Middle frontal gyrus (tissue), 1 donor: ENCODE results near the gene EIF4ENIF1.
"Not testable (repeated sequence)": the region's sequence is repeated elsewhere in the genome, so short reads cannot be mapped to it uniquely, and the experiment has no call there.

Experiments
- DNase-seq: peaks from one replicate; pipeline ENCODE4 v3.0.0-alpha.2; 2015; ENCODE audit warnings: low spot score; ENCODE audit errors: extremely low spot score

The EIF4ENIF1 gene

DNA sequence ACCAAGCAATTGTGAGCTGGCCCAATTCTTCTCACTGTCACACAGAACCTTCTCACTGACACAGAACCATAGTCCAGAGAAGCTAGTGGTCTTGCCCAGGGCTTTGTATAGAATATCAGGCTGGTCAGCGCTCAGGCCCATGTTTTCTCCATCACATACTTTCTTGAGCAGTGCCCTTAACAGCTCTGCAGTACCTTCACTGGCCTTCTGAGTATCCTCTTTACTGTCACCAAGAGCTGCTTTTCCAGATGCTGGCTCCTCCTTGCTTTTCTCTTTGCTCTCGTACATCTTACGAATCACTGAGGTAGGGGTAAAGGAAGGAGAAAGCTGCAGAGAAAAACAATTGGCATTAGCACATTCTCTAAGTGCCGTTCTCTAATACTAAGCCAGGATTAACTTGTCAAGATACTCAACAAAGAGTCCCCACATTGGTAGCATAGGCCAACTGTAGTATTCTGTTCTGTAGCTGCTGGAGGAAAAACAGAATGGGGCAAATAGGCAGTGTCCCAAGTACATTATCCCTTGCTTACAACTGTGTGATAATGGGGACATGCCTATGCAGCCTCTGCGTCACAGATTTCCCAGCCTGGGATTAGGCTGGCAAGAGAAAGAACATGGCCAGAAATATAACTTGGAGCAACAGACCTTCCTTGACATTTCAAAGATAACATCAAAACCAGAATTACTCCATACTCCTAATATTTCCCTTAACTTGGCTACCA is 46.7 kb downstream of the EIF4ENIF1 start:
- DNase-seq, result no peak

DNA sequence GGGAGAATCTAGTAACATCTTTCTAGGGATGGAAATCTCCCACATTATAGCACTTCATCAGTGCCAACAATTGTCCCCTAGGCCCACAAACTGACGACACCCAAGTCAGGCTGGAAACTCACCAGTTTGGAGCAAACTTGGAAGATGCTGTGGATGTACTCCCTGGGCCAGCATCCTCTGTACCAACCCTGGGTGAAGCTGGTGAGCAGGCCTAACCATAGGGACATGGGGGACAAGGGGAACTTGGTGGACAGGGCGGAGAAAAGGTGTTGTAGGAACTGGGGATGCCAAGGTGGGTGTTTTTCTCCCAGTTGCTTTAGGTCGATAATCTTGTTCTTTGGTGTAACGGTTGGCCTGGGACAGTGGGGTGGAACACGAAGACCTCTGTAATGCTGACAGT is 48.0 kb downstream of the EIF4ENIF1 start:
- no peak for DNase-seq

DNA sequence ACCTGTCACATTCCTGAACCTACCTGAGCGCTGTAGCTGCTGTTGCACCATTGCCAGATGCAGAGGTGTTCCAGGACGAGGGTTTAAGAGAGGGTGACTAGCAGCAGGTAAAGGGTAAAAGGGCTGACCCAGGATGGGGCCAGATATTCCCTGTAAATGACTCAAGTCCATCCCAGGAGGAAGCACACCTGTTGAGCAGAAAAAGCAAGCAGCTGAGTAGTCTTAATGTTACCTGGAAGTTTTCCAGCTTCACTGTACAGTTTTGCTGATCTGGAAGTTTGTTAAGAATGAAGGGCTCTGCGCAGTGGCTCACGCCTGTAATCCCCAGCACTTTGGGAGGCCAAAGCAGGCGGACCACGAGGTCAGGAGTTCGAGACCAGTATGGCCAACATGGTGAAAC is 49.0 kb downstream of the EIF4ENIF1 start:
- DNase-seq, result no peak

DNA sequence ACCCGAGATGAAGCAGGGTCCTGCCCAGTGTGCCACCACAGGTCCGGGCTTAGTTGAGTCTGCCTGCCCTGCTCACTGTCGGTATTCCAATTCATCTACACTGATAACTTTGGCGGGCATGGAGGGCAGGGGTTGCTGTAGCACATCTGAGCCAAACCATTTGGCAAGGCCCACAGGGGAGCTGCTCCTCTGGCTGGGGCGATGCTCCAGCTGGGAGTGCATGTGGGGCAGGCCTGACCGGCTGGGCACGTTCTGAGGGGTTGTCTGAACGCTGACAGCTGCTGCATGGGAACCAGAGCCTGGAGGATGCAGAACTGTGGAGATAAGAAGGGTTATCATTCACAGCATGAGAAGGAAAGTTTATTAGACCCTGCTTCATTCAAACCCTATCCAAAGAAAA is 49.8 kb downstream of the EIF4ENIF1 start:
- DNase-seq, result no peak

DNA sequence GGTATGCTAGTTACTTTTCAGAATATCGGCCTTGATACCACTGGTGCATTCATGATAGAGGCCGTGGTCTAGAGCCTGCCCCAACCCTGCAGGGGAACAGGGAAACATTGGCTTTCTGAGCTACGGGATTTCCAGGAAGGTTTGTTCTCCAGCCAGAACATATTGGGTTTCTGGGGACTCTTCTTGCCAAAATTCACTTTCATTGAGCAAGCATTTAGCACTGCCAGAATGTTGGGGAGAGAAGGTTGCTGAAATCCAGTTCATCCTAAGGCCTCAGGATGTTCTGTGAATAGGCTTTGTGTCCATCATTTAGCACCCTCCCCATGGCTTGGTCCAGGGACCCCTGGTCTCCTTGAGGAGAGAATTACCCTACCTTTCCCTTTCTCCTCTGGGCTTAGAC is 53.5 kb downstream of the EIF4ENIF1 start:
- DNase-seq, result no peak

DNA sequence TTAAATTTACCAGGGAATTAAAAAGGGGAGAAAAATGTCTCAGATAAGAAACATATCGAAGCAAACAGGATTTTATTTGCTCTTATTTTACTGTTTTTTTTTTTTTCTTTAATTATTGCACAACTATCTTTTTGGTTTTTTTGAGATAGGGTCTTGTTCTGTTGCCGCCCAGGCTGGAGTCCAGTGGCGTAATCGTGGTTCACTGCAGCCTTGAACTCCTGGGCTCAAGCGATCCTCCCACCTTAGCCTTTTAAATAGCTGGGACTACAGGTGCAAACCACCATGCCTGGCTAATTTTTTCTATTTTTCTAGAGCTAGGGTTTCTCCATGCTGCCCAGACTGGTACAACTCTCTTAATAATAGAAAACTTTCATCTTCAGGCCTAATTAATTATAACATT is 57.7 kb downstream of the EIF4ENIF1 start:
- no peak for DNase-seq

DNA sequence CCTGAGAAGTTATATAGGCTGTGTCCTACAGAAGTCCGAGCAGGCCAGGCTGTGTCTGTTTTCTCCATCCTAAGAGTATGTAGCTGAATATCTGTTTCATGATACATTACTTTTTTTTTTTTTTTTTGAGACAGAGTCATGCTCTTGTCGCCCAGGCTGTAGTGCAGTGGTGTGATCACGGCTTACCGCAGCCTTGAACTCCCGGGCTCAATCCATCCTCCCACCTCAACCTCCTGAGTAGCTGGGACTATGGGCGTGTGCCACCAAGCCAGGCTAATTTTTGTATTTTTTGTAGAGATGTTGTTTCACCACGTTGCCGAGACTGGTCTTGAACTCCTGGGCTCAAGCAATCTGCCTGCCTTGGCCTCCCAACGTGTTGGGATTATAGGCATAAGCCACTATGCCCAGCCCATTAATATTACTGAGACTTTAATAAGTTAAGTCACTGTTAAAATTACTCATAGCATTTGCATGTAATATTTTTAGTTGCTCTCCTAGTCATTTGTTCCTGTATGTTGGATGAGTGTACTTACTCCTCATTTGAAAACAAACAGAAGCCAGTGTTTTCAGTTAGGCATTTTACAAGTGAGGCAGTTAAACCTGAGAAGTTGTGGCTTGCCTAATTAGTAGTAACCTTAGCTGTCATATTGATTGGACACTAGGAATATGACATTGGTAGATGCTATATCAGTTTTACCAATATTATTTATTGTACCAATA is 64.2 kb downstream of the EIF4ENIF1 start:
- no peak for DNase-seq

DNA sequence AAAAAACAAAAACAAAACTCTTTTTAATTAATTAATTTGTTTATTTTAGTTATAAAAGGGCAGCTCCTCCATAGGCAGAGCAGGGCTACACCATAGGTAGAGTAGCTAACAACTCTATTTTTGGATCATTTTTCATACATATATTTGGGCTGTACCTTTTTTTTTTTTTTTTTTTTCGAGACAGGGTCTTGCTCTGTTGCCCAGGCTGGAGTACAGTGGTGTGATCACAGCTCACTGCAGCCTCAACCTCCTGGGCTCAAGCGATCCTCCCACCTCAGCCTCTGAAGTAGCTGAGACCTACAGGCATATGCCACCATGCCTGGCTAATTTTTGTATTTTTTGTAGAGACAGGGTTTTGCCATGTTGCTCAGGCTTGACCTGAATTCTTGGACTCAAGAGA is 87.3 kb downstream of the EIF4ENIF1 start:
- DNase-seq, result not testable (repeated sequence)

DNA sequence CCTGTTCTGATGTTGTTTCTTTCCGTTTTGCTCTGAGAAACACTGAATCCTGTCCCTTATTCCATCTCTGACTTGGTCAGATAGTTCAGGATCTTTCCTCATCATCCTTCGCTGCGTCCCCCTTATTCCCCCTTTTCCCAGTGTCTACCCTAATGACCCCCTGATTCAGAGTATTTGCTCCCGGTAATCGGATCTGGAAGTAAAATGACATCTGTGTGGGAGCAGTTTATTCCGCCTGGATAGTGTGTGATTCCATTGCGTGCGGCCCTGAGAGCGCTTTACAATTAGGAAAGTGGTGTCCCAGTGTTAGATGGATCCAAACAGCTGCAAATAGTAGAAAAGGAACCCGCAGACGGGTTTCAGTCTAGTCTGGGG is 89.6 kb downstream of the EIF4ENIF1 start:
- no peak for DNase-seq

DNA sequence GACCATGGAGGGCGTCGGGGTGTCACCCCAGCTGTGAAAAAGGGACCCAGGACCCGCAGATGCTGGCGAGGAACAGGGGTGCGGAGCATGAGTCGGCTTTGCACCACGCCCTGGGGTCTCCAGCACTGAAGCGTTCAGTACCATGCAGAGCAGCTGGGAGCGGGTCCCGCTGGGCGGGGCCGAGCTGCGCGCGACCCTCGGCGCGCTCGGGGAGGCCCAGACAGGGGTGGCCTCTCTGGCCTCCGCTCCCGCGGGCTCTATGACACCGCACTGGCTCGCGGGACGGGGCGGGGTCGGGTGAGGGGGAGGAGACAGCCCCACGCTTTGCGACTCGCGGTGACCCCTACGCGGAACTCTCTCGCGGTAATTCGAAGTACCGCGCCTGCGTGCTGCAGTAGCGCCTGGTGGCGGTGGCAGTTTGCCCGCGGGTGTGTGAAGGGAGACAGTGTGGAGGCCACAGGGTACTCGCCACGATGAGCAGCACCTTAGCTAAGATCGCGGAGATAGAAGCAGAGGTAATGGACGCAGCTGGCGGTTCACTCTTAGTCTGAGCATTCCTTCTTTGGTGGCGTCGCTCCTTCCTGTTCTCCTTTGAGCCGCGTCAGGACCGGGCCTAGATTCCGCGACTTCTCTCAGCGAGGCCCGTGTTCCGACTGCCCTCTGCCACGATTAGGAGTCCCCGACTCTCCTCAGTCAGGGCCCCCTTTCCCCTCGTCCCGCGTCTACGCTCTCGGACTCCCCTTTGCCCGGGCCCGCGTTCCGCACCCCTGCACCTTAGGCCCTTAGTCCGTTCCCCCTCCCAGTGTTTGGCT is 90.2 kb downstream of the EIF4ENIF1 start, which contains the start of gene DRG1:
DRG1 (plus strand) TSS at position 394 of the 812 bp plus-strand sequence; CDS start at position 474, 80 bp downstream.
- DNase-seq, result peak; percentile 96

DNA sequence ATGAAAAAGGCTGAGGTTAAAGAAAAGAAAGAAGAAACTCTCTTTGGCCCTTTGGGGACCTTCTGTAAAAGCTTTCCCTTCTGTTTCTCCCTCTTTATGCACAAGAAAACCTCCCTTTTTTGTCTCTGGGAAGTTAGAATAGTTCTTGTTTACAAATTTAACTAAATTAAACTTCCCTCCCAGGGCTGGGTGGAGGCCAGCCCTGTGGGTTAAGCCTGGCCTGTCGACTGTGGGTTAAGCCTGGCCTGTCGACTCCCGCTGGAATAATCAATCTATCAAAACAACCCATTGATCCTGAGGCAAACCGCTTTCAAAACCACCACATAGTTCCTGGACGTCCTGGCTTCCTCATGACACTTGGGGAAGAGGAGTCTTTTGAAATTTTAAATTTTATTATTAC is 91.4 kb downstream of the EIF4ENIF1 start:
- DNase-seq, result no peak

DNA sequence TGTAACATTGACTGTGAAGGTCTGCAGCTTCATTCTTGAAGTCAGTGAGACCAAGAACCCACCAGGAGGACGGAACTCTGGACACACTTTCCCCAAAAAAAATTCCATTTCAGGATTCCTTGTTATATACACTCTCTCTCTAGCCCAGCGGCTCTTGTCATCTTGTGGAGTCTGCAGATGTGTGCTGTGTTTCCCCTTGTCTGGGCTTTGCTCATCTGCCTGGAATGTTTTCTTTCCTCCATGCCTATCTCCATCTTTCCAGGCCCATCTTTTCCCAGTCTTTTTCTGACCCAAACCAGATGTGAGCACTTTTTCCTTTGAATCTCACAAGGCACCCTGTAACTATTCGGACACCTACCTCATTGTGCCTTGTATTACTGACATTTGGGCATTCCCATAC is 95.3 kb downstream of the EIF4ENIF1 start:
- no peak for DNase-seq

DNA sequence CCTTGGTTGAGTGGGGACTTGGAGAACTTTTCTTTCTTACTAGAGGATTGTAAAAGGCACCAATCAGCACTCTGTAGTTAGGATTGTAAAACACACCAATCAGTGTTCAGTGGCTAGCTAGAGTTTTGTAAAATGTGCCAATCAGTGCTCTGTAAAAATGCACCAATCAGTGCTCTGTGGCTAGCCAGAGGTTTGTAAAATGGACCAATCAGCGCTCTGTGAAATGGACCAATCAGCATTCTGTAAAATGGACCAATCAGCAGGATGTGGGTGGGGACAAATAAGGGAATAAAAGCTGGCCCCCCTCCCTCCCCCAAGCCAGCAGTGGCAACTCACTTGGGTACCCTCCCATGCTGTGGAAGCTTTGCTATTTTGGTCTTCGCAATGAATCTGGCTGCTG is 95.7 kb downstream of the EIF4ENIF1 start:
- DNase-seq, result no peak
